Keratinocyte (primary cell): ENCODE results near the gene PPP2CA.

Experiments used
- EZH2 ChIP-seq: IDR thresholded peaks from one replicate; pipeline ENCODE4 v1.6.1; 2012; ENCODE audit warnings: inconsistent platforms, mild to moderate bottlenecking, low read length, moderate library complexity
- TF ChIP-seq, protein P1 (sequence below), 3 experiments: IDR thresholded peaks in 1 of 3; conservative IDR thresholded peaks in 1 of 3; optimal IDR thresholded peaks in 1 of 3; 2 replicates in 2 of 3; 3 replicates in 1 of 3; pipeline versions ENCODE3 to v1.5.1; 2011; ENCODE audit warnings: low read length in 3 of 3, mild to moderate bottlenecking in 3 of 3, moderate library complexity in 2 of 3, control low read depth in 1 of 3, inconsistent platforms in 1 of 3; ENCODE audit not compliant: insufficient read depth in 2 of 3; ENCODE audit errors: extremely low read depth in 1 of 3

- TF ChIP-seq, protein P1, sequence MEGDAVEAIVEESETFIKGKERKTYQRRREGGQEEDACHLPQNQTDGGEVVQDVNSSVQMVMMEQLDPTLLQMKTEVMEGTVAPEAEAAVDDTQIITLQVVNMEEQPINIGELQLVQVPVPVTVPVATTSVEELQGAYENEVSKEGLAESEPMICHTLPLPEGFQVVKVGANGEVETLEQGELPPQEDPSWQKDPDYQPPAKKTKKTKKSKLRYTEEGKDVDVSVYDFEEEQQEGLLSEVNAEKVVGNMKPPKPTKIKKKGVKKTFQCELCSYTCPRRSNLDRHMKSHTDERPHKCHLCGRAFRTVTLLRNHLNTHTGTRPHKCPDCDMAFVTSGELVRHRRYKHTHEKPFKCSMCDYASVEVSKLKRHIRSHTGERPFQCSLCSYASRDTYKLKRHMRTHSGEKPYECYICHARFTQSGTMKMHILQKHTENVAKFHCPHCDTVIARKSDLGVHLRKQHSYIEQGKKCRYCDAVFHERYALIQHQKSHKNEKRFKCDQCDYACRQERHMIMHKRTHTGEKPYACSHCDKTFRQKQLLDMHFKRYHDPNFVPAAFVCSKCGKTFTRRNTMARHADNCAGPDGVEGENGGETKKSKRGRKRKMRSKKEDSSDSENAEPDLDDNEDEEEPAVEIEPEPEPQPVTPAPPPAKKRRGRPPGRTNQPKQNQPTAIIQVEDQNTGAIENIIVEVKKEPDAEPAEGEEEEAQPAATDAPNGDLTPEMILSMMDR (optimal IDR thresholded peaks at IDR 0.05 in 1 of 3, IDR thresholded peaks at IDR 0.05 in 1 of 3, conservative IDR thresholded peaks at IDR 0.05 in 1 of 3; ENCODE audit: extremely low read depth in 1 of 3, insufficient read depth in 2 of 3, low read length in 3 of 3) = no peak
- TF ChIP-seq EZH2 = no peak
Measured at GRCh38 chr5:134268019-134268601, 42.2 kb upstream of the PPP2CA start.
